Smooth muscle cell (in vitro differentiated cells): ENCODE results near the gene TEX264. TPM values are rescaled to one million over a fixed set of nuclear protein-coding genes. Genes with fewer than 3 reads are reported as not detected.

Experiments used
- DNase-seq: peaks from one replicate; lab custom pipeline; 2025; ENCODE audit not compliant: unreplicated experiment; lab: John Stamatoyannopoulos, UW
- H2AFZ ChIP-seq: fragments of 200-600 bp; sonication (generic); 2 replicates; pipeline ENCODE4 v1.6.0; 2016; ENCODE audit warnings: antibody characterized with exemption, low read depth, mild to moderate bottlenecking
- H3F3A ChIP-seq: fragments of 200-600 bp; sonication (generic); 2 replicates; pipeline ENCODE4 v1.6.0; 2017; ENCODE audit warnings: antibody characterized with exemption, low read depth
- H3K27ac ChIP-seq: fragments of 200-600 bp; sonication (generic); 2 replicates; pipeline ENCODE4 v1.5.1; 2016; ENCODE audit warnings: low read depth, mild to moderate bottlenecking
- H3K27me3 ChIP-seq: fragments of 200-600 bp; sonication (generic); 2 replicates; pipeline ENCODE4 v1.6.1; 2016; ENCODE audit warnings: low read depth, mild to moderate bottlenecking
- H3K36me3 ChIP-seq: fragments of 200-600 bp; sonication (generic); 2 replicates; pipeline ENCODE4 v1.5.1; 2016; ENCODE audit warnings: low read depth
- H3K4me1 ChIP-seq: fragments of 200-600 bp; sonication (generic); 2 replicates; pipeline ENCODE4 v1.5.1; 2016; ENCODE audit warnings: low read depth
- H3K4me2 ChIP-seq: fragments of 200-600 bp; sonication (generic); 2 replicates; pipeline ENCODE4 v1.6.0; 2016; ENCODE audit warnings: mild to moderate bottlenecking
- H3K4me3 ChIP-seq: fragments of 200-600 bp; sonication (generic); 2 replicates; pipeline ENCODE4 v1.5.1; 2016; ENCODE audit warnings: mild to moderate bottlenecking
- H3K79me2 ChIP-seq: fragments of 200-600 bp; sonication (generic); 2 replicates; pipeline ENCODE4 v1.6.0; 2016; ENCODE audit warnings: low read depth, mild to moderate bottlenecking
- H3K9ac ChIP-seq: fragments of 200-600 bp; sonication (generic); 2 replicates; pipeline ENCODE4 v1.6.0; 2016; ENCODE audit warnings: low read depth
- H3K9me3 ChIP-seq: fragments of 200-600 bp; sonication (generic); replicated peaks from 2 replicates; pipeline ENCODE4 v1.5.1; 2016; ENCODE audit warnings: low read depth
- H4K20me1 ChIP-seq: fragments of 200-600 bp; sonication (generic); 2 replicates; pipeline ENCODE4 v1.6.0; 2016; ENCODE audit warnings: low read depth
- WGBS: methylation state at CpG from one replicate; pipeline ENCODE4 v1.1.7; 2016; ENCODE audit warnings: low lambda C conversion rate; 5-methylcytosine and 5-hydroxymethylcytosine counted together
- polyA plus RNA-seq: library from polyadenylated mRNA; unstranded; fragments of >200 nt; fragmentation: Nextera tagmentation; extraction: Ambion mirVana; gene quantifications from 2 replicates; pipeline ENCODE4 v1.2.1, GENCODE V29; 2016
- total RNA-seq: library from RNA; depleted of rRNA; stranded (reverse); fragments of >200 nt; gene quantifications from 2 replicates; pipeline ENCODE4 v1.2.3, GENCODE V29; 2014
- TF ChIP-seq, protein P1 (sequence below): fragments of 200-600 bp; sonication (generic); IDR thresholded peaks from 2 replicates; pipeline ENCODE4 v1.5.1; 2017; ENCODE audit warnings: borderline replicate concordance, mild to moderate bottlenecking, antibody characterized with exemption; ENCODE audit not compliant: insufficient read depth, poor library complexity, severe bottlenecking

The TEX264 gene
- total and polyA plus RNA-seq, 2 experiments from 2014 or later: 39.8 to 41.0 TPM

DNA sequence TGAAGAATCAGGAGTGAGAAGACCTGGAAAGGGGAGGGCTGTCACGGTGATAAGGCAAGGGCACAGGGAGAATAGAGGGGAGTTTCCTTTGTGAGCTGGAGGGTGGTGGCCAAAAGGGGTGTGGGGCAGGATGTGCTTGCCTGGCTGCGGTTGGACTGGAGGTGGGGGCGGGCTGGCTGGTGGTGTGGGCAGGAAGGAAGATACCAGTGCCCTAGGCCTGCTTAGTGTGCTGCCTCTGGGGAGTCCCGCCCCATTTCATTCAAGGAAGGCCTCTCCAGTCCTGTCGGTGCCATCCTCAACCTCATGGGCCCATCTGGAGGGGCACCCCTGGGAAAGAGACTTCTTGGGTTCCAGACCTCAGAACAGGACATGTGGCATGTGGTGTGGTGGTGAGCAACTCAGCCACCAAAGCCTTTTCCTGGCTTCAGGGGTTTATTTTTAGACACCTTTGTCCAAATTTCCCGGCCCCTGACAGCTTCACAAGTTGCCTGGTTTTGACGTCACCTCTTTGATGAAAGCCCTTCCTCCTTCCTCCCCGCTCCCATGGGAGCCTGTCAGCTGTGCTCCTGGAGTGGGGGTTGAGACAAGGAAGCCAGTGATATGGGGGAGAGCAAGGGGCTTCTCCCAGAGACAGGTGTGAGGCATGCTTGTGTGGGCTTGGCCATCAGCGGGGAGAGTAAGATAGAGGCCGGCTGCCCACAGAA is 15.6 kb downstream of the TEX264 start:
- H2AFZ ChIP-seq: no peak overlapping the region
- no peaks in the 10 kb centered on the region for H3K79me2 ChIP-seq
- peaks cover 30% of the 10 kb centered on the region for H4K20me1 ChIP-seq
- no peaks in the 10 kb centered on the region for H3K9me3 ChIP-seq
- no peaks in the 10 kb centered on the region for H3K36me3 ChIP-seq
- H3K4me3 ChIP-seq: no peak overlapping the region
- H3F3A ChIP-seq: no peaks in the 10 kb centered on the region
- TF ChIP-seq, protein P1, sequence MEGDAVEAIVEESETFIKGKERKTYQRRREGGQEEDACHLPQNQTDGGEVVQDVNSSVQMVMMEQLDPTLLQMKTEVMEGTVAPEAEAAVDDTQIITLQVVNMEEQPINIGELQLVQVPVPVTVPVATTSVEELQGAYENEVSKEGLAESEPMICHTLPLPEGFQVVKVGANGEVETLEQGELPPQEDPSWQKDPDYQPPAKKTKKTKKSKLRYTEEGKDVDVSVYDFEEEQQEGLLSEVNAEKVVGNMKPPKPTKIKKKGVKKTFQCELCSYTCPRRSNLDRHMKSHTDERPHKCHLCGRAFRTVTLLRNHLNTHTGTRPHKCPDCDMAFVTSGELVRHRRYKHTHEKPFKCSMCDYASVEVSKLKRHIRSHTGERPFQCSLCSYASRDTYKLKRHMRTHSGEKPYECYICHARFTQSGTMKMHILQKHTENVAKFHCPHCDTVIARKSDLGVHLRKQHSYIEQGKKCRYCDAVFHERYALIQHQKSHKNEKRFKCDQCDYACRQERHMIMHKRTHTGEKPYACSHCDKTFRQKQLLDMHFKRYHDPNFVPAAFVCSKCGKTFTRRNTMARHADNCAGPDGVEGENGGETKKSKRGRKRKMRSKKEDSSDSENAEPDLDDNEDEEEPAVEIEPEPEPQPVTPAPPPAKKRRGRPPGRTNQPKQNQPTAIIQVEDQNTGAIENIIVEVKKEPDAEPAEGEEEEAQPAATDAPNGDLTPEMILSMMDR: no peak
- no peak for DNase-seq
- H3K27ac ChIP-seq: no peak overlapping the region
- H3K4me1 ChIP-seq: no peaks in the 10 kb centered on the region
- H3K27me3 ChIP-seq: no peaks in the 10 kb centered on the region
- 88% methylated on average over 8 of the region's 10 CpGs for WGBS
- no peak overlapping the region for H3K9ac ChIP-seq
- H3K4me2 ChIP-seq: no peak overlapping the region

DNA sequence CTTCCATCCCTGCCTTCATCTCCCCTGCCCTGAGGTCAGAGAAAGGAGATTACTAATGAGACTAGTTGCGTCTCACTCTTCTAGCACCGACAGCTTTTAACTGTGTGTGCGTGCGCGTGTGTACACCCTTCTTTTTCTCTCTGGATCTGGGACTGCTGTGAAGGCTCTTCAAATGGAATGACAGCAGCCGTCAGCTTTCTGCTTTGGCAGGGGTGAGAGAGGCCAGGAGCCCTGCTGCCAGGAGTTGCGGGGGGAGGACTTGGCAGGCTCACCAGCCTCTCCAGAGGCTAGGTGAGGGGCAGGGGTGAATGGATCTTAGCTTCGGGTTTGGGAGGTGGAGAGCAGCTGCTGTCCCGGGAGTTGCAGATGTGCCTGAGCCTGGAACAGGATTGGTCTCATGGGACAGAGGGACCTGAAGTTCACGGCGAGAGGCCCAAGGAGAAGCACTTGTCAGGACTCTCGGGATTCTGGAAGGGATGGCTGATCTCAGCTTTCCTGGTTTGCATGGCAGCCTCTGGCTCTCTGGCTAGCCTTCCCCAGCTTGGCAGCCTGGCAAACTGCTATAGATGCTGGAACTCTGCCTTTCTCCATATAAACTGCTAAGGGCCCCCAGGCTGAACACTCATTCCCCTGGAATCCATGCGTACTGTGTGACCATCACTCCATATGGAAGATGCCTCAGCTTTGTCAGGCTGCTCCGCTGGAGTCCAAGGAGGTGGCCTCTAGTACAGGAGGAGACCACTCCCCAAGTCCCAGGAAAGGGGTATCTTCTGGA is 16.6 kb downstream of the TEX264 start:
- Histone ChIP-seq H4K20me1 (peaks cover 25% of the 10 kb centered on the region), H3F3A (no peaks in the 10 kb centered on the region), H3K27ac (no peak overlapping the region), H3K79me2 (no peaks in the 10 kb centered on the region), H3K4me2 (no peak overlapping the region), H3K9ac (no peak overlapping the region), H2AFZ (no peak overlapping the region), H3K4me1 (no peaks in the 10 kb centered on the region), H3K36me3 (no peaks in the 10 kb centered on the region), H3K4me3 (no peak overlapping the region), H3K9me3 (no peaks in the 10 kb centered on the region), H3K27me3 (no peaks in the 10 kb centered on the region)
- DNase-seq: no peak
- 86% methylated on average over 14 of the region's 14 CpGs for WGBS
- TF ChIP-seq, protein P1: no peak

DNA sequence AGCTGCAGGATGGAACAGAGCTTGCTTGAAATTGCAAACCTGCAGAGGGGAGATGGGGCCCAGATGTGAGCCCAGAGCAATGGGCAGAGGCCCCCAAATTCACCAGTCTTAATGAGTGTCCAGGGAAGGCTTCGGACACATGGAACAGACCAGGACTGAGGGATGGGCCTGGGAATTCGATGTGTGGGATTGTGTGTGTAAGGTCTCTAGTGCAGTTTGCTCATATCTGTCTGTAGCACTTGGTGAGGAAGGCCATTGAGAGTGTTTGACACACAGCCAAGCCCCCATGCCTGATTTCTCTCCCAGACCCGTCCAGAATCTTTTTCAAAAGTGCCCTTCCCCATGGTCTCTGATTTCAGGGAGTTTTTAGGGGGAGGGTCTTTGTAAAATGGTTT is 17.2 kb downstream of the TEX264 start:
- H4K20me1 ChIP-seq: peaks cover 19% of the 10 kb centered on the region
- no peak overlapping the region for H3K27ac ChIP-seq
- H3K4me2 ChIP-seq: no peak overlapping the region
- TF ChIP-seq, protein P1: no peak
- no peaks in the 10 kb centered on the region for H3K79me2 ChIP-seq
- 98% methylated on average over 3 of the region's 3 CpGs for WGBS
- no peak for DNase-seq
- H3K9ac ChIP-seq: no peak overlapping the region
- no peaks in the 10 kb centered on the region for H3K36me3 ChIP-seq
- no peaks in the 10 kb centered on the region for H3K27me3 ChIP-seq
- no peaks in the 10 kb centered on the region for H3F3A ChIP-seq
- no peaks in the 10 kb centered on the region for H3K9me3 ChIP-seq
- no peak overlapping the region for H3K4me3 ChIP-seq
- no peaks in the 10 kb centered on the region for H3K4me1 ChIP-seq
- no peak overlapping the region for H2AFZ ChIP-seq
